RWPE2 (cell line): Measurements from ENCODE around the gene CDC42BPB.

Experiments
- ATAC-seq: fragments of 200-7000 bp; cut with Tn5 transposase; 3 replicates; pipeline ENCODE4 v1.9.1; 2021; ENCODE audit warnings: low read depth
- DNase-seq: peaks from one replicate; pipeline ENCODE4 v3.0.0-alpha.2; 2020; ENCODE audit warnings: low spot score
- H3K27ac ChIP-seq: fragments of 450-650 bp; 2 replicates; pipeline ENCODE4 v1.5.1; 2017; ENCODE audit warnings: mild to moderate bottlenecking; ENCODE audit not compliant: poor library complexity, severe bottlenecking
- H3K27me3 ChIP-seq: fragments of 250-450 bp; sonication (Bioruptor Pico); 2 replicates; pipeline ENCODE4 v1.5.1; 2021; ENCODE audit warnings: mild to moderate bottlenecking, moderate library complexity; ENCODE audit not compliant: insufficient read depth, poor library complexity, severe bottlenecking
- H3K36me3 ChIP-seq: fragments of 250-450 bp; sonication (Bioruptor Pico); 2 replicates; pipeline ENCODE4 v1.5.1; 2020; ENCODE audit warnings: low read depth, mild to moderate bottlenecking, moderate library complexity
- H3K4me1 ChIP-seq: fragments of 250-450 bp; sonication (Bioruptor Pico); 2 replicates; pipeline ENCODE4 v1.5.1; 2021; ENCODE audit warnings: mild to moderate bottlenecking, moderate library complexity; ENCODE audit not compliant: insufficient read depth, poor library complexity, severe bottlenecking
- H3K4me3 ChIP-seq: fragments of 250-450 bp; sonication (Bioruptor Pico); 2 replicates; pipeline ENCODE4 v1.5.1; 2021; ENCODE audit warnings: mild to moderate bottlenecking, moderate library complexity; ENCODE audit not compliant: severe bottlenecking
- H3K9me3 ChIP-seq: fragments of 250-450 bp; sonication (Bioruptor Pico); 2 replicates; pipeline ENCODE4 v1.5.1; 2021; ENCODE audit warnings: mild to moderate bottlenecking, moderate library complexity; ENCODE audit not compliant: severe bottlenecking
- TF ChIP-seq, protein P1 (sequence below): fragments of 450-650 bp; IDR thresholded peaks from one replicate; pipeline ENCODE4 v1.5.1; 2017; ENCODE audit warnings: mild to moderate bottlenecking, moderate library complexity; ENCODE audit not compliant: poor library complexity, severe bottlenecking

CDC42BPB gene

GRCh38 chr14:102939820-102940561, 117.4 kb downstream of the CDC42BPB start:
- no peaks in the 10 kb centered on the region for H3K9me3 ChIP-seq
- ATAC-seq, result no peak
- H3K4me3 ChIP-seq, result no peak overlapping the region
- H3K27me3 ChIP-seq, result no peaks in the 10 kb centered on the region
- peak; percentile 72 for DNase-seq
- no peaks in the 10 kb centered on the region for H3K4me1 ChIP-seq
- H3K36me3 ChIP-seq, result peaks cover 74% of the 10 kb centered on the region
- TF ChIP-seq, protein P1, sequence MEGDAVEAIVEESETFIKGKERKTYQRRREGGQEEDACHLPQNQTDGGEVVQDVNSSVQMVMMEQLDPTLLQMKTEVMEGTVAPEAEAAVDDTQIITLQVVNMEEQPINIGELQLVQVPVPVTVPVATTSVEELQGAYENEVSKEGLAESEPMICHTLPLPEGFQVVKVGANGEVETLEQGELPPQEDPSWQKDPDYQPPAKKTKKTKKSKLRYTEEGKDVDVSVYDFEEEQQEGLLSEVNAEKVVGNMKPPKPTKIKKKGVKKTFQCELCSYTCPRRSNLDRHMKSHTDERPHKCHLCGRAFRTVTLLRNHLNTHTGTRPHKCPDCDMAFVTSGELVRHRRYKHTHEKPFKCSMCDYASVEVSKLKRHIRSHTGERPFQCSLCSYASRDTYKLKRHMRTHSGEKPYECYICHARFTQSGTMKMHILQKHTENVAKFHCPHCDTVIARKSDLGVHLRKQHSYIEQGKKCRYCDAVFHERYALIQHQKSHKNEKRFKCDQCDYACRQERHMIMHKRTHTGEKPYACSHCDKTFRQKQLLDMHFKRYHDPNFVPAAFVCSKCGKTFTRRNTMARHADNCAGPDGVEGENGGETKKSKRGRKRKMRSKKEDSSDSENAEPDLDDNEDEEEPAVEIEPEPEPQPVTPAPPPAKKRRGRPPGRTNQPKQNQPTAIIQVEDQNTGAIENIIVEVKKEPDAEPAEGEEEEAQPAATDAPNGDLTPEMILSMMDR, result no peak
- no peak overlapping the region for H3K27ac ChIP-seq

DNA sequence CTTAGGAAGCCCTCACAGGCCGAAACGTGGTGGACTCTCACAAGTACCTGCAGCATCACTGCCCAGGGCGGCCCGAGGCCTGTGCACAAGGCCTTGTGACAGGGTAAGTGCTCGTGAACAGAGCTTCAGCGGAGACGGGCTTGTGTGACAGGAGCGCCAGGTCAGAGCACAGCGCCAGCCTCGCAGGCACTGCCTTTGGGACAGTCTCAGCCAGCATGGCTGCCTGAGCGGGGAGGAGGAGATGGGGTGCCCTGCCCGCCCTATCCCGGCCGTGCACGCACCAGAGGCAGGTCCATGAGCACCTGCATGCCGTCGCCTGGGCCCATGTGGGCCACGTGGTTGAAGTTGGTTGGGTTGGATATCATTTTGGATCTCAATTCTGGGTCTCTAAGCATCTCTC, 118.0 kb downstream of the CDC42BPB start:
- Histone ChIP-seq H3K36me3 (peaks cover 68% of the 10 kb centered on the region), H3K27me3 (no peaks in the 10 kb centered on the region)

DNA sequence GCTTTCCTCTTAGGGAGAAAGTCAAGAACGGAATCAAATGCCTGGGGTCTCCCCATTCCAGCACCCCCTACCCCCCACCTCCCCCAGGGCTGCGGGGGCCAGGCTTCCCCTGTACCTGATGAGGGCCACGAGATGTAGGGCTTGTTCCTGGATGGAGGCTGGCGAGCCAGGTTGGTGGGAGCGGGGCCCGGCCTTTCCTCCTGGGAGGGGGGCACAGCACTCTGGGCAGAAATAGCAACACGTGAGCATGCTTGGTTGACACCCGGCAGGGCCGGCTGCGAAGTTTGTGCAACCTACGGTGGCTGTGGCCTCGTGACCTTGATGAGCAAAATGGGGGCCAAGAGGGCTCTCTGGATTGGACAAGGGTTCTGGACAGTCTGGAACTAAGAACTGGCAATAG, 119.2 kb downstream of the CDC42BPB start:
- ATAC-seq (no peak), DNase-seq (peak; percentile 53)
- H3K4me3 ChIP-seq, result no peak overlapping the region
- peaks cover 59% of the 10 kb centered on the region for H3K36me3 ChIP-seq
- H3K9me3 ChIP-seq, result no peaks in the 10 kb centered on the region
- H3K27me3 ChIP-seq, result no peaks in the 10 kb centered on the region
- TF ChIP-seq, protein P1, result no peak
- H3K4me1 ChIP-seq, result no peaks in the 10 kb centered on the region
- H3K27ac ChIP-seq, result no peak overlapping the region

More for the DNA sequence above, 118.0 kb downstream of the CDC42BPB start:
- no peak overlapping the region for H3K4me3 ChIP-seq
- no peaks in the 10 kb centered on the region for H3K4me1 ChIP-seq
- TF ChIP-seq, protein P1, result no peak
- H3K27ac ChIP-seq, result no peak overlapping the region
- H3K9me3 ChIP-seq, result no peaks in the 10 kb centered on the region
- DNase-seq, result peak; percentile 75
- no peak for ATAC-seq

GRCh38 chr14:102937331-102938175, 119.8 kb downstream of the CDC42BPB start:
- H3K9me3 ChIP-seq, result no peaks in the 10 kb centered on the region
- H3K4me1 ChIP-seq, result no peaks in the 10 kb centered on the region
- TF ChIP-seq, protein P1, result no peak
- H3K36me3 ChIP-seq, result peaks cover 54% of the 10 kb centered on the region
- H3K27me3 ChIP-seq, result no peaks in the 10 kb centered on the region
- ATAC-seq, result no peak; the same call in 2 of the 3 replicates
- DNase-seq, result no peak
- H3K4me3 ChIP-seq, result no peak overlapping the region
- no peak overlapping the region for H3K27ac ChIP-seq
